HepG2 (cell line): Measurements from ENCODE around the gene AFF1. TPM values are rescaled to one million over a fixed set of nuclear protein-coding genes. Genes with fewer than 3 reads are reported as not detected.

ENCODE experiments used
- ATAC-seq: fragments of 200-7000 bp; cut with Tn5 transposase; 3 replicates; pipeline ENCODE4 v1.9.1; 2020; ENCODE audit warnings: mild to moderate bottlenecking, moderate library complexity
- BruUV-seq: library from RNA; stranded (reverse); fragments of 400-500 nt; replicated peaks from 2 replicates; lab custom pipeline; 2021; lab: Mats Ljungman, UMichigan
- CTCF ChIA-PET: fragments of 300-600 bp; formaldehyde crosslinking; extraction: SDS; loops from one replicate; lab custom pipeline; 2021; ENCODE audit warnings: low total read pairs, inconsistent platforms, low intra/inter-chr PET ratio; lab: Yijun Ruan, JAX
- POLR2A ChIA-PET: fragments of 350-600 bp; sonication (Branson Sonifier 250); formaldehyde crosslinking; loops from one replicate; lab custom pipeline; 2020; ENCODE audit warnings: antibody characterized with exemption, inconsistent platforms; lab: Yijun Ruan, JAX
- DNase-seq: peaks from one replicate; pipeline ENCODE4 v3.0.0-alpha.2; 2015; ENCODE audit warnings: low spot score
- FAIRE-seq: peaks from 3 replicates; lab custom pipeline; 2011; peaks lifted over from hg19 to GRCh38; lab: Jason Lieb, UNC
- H2AFZ ChIP-seq: one replicate; pipeline ENCODE4 v1.6.1; 2011; ENCODE audit warnings: low read length, inconsistent platforms
- H3K27ac ChIP-seq: fragments of 300-600 bp; 3 replicates; pipeline ENCODE4 v1.8.0; 2011; ENCODE audit warnings: mixed run types, mild to moderate bottlenecking, mixed read lengths, low read length, inconsistent platforms; ENCODE audit not compliant: insufficient read depth; ENCODE audit errors: extremely low read length
- H3K27me3 ChIP-seq, 2 experiments: fragments of 200-600 bp in 1 of 2; 2 replicates in 1 of 2; 3 replicates in 1 of 2; pipeline versions ENCODE4 v1.6.0 to v1.8.0; 2011; ENCODE audit warnings: low read length in 2 of 2, mild to moderate bottlenecking in 2 of 2, moderate library complexity in 2 of 2, inconsistent platforms in 1 of 2; ENCODE audit not compliant: insufficient read depth in 2 of 2, control insufficient read depth in 1 of 2
- H3K36me3 ChIP-seq, 2 experiments: fragments of 200-600 bp in 1 of 2; replicated peaks in 1 of 2; 2 replicates in 1 of 2; 3 replicates in 1 of 2; pipeline versions ENCODE4 v1.5.1 to v1.8.0; 2011; ENCODE audit warnings: low read length in 2 of 2, inconsistent platforms in 1 of 2; ENCODE audit not compliant: insufficient read depth in 2 of 2, control insufficient read depth in 1 of 2
- H3K4me1 ChIP-seq: 2 replicates; pipeline ENCODE4 v1.5.1; 2012; ENCODE audit warnings: low read length, inconsistent platforms; ENCODE audit not compliant: insufficient read depth
- H3K4me2 ChIP-seq: 2 replicates; pipeline ENCODE4 v1.6.0; 2011; ENCODE audit warnings: low read depth, low read length, inconsistent platforms
- H3K4me3 ChIP-seq, 3 experiments: fragments of 200-600 bp in 1 of 3; sonication (generic), shearing (Covaris generic) in 1 of 3; replicated peaks in 1 of 3; 2 replicates each; pipeline ENCODE4 v1.5.1; 2011 to 2016; ENCODE audit warnings: low read length in 3 of 3, inconsistent platforms in 2 of 3, low read depth in 2 of 3, mild to moderate bottlenecking in 2 of 3, control low read depth in 1 of 3, mixed read lengths in 1 of 3; ENCODE audit not compliant: insufficient read depth in 1 of 3
- H3K79me2 ChIP-seq: one replicate; pipeline ENCODE4 v1.6.1; 2011; ENCODE audit warnings: low read length, inconsistent platforms; ENCODE audit not compliant: insufficient read depth
- H3K9ac ChIP-seq: 2 replicates; pipeline ENCODE4 v1.6.0; 2011; ENCODE audit warnings: mild to moderate bottlenecking, low read depth, low read length, inconsistent platforms; ENCODE audit not compliant: insufficient read depth
- H3K9me3 ChIP-seq: 2 replicates; pipeline ENCODE4 v1.5.1; 2012; ENCODE audit warnings: mild to moderate bottlenecking, low read length
- H4K20me1 ChIP-seq: 2 replicates; pipeline ENCODE4 v1.6.0; 2011; ENCODE audit warnings: inconsistent platforms, mild to moderate bottlenecking, low read length, moderate library complexity; ENCODE audit not compliant: insufficient read depth
- LRRFIP1 ChIP-seq: sonication (generic); formaldehyde crosslinking; conservative IDR thresholded peaks from 2 replicates; pipeline ENCODE4 v1.4.0; 2020; ENCODE audit warnings: missing genetic modification reagents
- ZNF451 ChIP-seq: sonication (generic); formaldehyde crosslinking; IDR thresholded peaks from 2 replicates; pipeline ENCODE4 v1.5.0; 2020; ENCODE audit warnings: mild to moderate bottlenecking, missing genetic modification reagents
- WGBS: methylation state at CpG from one replicate; pipeline ENCODE4 v1.1.6; 2017; ENCODE audit warnings: low lambda C conversion rate; 5-methylcytosine and 5-hydroxymethylcytosine counted together
- in situ Hi-C: cut with HindIII; loops from 2 replicates; pipeline ENCODE4 v1.10.0; 2017; ENCODE audit warnings: low pct_unique_long_range_greater_than_20kb; ENCODE audit not compliant: extremely low pct_ligation_motif_present
- intact Hi-C: fragments of 100-400 bp; cut with micrococcal nuclease; formaldehyde crosslinking; loops from one replicate; pipeline ENCODE4 v1.10.0; 2022; ENCODE audit not compliant: unreplicated experiment
- polyA plus RNA-seq, 8 experiments: library from polyadenylated mRNA; depleted of rRNA in 3 of 8; stranded (reverse) in 7 of 8; unstranded in 1 of 8; fragments of >200 nt; fragmentation: Illumina TruSeq in 4 of 8; extraction: Trizol in 4 of 8; gene quantifications; 2 replicates each; pipeline versions ENCODE4 v1.2.1 to v1.2.3, GENCODE V29; 2011 to 2016; ENCODE audit warnings: low read depth in 4 of 8, missing spikeins in 1 of 8, mixed read lengths in 1 of 8; ENCODE audit not compliant: insufficient read depth in 1 of 8
- total RNA-seq, 5 experiments: library from RNA; depleted of rRNA; stranded (reverse); fragments of >200 nt; fragmentation: Illumina TruSeq; extraction: Trizol; gene quantifications; 2 replicates each; pipeline ENCODE4 v1.2.3, GENCODE V29; 2016; ENCODE audit warnings: low read depth in 1 of 5
- TF ChIP-seq, protein P1 (sequence below): sonication (generic); formaldehyde crosslinking; IDR thresholded peaks from 2 replicates; pipeline ENCODE4 v1.4.0; 2020; ENCODE audit warnings: missing genetic modification reagents, borderline replicate concordance

Gene AFF1
- total and polyA plus RNA-seq, 2 of the 13 experiments (the other 11 are each of a cell fraction or from before 2014, with no cell fraction given): 15.5 to 15.9 TPM

DNA sequence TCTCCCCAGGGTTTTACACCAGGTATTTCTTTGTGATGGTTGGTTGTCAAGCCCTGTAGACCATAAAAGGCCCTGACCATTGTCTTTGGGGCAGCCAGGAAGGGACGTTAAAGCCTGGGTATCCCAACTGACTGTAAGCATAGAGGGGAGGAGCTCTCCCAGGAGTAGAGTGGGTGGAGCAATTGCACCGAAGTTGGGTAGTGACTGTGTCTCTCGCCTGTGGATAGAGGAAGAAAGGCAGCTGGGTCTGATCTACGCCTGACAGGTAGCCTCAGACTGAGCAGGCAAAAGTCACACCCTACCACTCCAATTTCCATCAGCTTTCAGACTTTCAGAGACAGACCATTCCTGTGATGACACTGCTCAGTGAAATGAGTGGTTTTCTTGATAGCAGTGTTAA is 162.3 kb downstream of the AFF1 start:
- H3K36me3 ChIP-seq: peaks cover 10 to 35% of the 10 kb centered on the region in 2 experiments; a peak in 4 of 5 replicates
- no peaks in the 10 kb centered on the region for H3K27me3 ChIP-seq
- no TSS peak for BruUV-seq
- ChIA-PET POLR2A (no interaction called here), CTCF (no interaction called here)
- H4K20me1 ChIP-seq: peaks cover 7% of the 10 kb centered on the region; the same call in 1 of the 2 replicates
- H3K27ac ChIP-seq: no peak overlapping the region
- no peak for ATAC-seq
- H3K9me3 ChIP-seq: no peaks in the 10 kb centered on the region
- intact Hi-C loops: no loop called here
- no peak overlapping the region for H3K4me2 ChIP-seq
- H3K4me3 ChIP-seq: no peak overlapping the region
- no peak overlapping the region for H2AFZ ChIP-seq
- no peaks in the 10 kb centered on the region for H3K79me2 ChIP-seq
- 80% methylated on average over 2 of the region's 4 CpGs for WGBS
- peaks cover 46% of the 10 kb centered on the region for H3K4me1 ChIP-seq
- TF ChIP-seq ZNF451 (CRISPR knock-in tag): no peak
- TF ChIP-seq, all 625 proteins: peak for 0
- no peak overlapping the region for H3K9ac ChIP-seq
- FAIRE-seq (no peak), DNase-seq (no peak)
- in situ Hi-C loops: no loop called here

DNA sequence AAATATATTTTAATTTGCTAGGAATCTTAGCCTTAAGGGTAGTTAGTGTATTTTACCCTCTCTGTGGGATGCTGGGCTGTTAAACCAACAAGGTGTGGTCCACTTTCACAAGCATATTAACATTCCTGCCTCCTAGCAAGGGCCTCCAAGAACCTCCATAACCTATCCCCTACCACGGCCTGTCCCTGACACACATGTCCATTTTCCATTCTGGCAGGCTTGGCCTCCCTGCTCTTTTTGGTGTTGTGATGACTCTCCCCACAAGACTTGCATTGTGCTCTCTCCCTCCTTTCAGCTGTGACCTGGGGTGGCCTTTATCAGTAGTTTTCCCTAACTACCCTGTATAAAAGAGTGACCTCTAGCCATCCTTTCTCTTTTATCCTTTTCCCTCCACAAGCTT is 165.4 kb downstream of the AFF1 start:
- Histone ChIP-seq H4K20me1 (no peaks in the 10 kb centered on the region), H3K9me3 (no peaks in the 10 kb centered on the region), H3K36me3 (peaks cover 3 to 14% of the 10 kb centered on the region in 2 experiments; a peak in 2 of 5 replicates), H2AFZ (no peak overlapping the region), H3K79me2 (peaks cover 3% of the 10 kb centered on the region), H3K4me3 (no peak overlapping the region), H3K4me2 (no peak overlapping the region), H3K9ac (no peak overlapping the region), H3K27ac (no peak overlapping the region), H3K4me1 (peaks cover 54% of the 10 kb centered on the region), H3K27me3 (no peaks in the 10 kb centered on the region)
- FAIRE-seq: no peak
- peak; percentile 13 for DNase-seq
- in situ Hi-C loops: no loop called here
- POLR2A ChIA-PET: interaction anchor here (0.6 kb wide), 1 partner anchor 110 kb away, joined by 3 read pairs; no protein-coding TSS in a partner anchor
- no TSS peak for BruUV-seq
- intact Hi-C loops: no loop called here
- CTCF ChIA-PET: no interaction called here
- ATAC-seq: peak; percentile 19; the same call in 2 of the 3 replicates
- TF ChIP-seq, protein P1, sequence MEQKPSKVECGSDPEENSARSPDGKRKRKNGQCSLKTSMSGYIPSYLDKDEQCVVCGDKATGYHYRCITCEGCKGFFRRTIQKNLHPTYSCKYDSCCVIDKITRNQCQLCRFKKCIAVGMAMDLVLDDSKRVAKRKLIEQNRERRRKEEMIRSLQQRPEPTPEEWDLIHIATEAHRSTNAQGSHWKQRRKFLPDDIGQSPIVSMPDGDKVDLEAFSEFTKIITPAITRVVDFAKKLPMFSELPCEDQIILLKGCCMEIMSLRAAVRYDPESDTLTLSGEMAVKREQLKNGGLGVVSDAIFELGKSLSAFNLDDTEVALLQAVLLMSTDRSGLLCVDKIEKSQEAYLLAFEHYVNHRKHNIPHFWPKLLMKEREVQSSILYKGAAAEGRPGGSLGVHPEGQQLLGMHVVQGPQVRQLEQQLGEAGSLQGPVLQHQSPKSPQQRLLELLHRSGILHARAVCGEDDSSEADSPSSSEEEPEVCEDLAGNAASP: peak; percentile 70; the same call in 1 of the 2 replicates
- no peak for TF ChIP-seq LRRFIP1 (CRISPR knock-in tag)
- WGBS: 81% methylated on average over 1 of the region's 1 CpG
